HG03457 (cell line): ENCODE results near the gene FAHD1.
"Not testable (repeated sequence)": the region's sequence is repeated elsewhere in the genome, so short reads cannot be mapped to it uniquely, and the experiment has no call there.

ENCODE experiments used
- ATAC-seq: cut with Tn5 transposase; IDR thresholded peaks from one replicate; pipeline ENCODE4 v1.9.1; 2021; ENCODE audit warnings: moderate number of reproducible peaks; ENCODE audit not compliant: unreplicated experiment

Gene FAHD1

DNA sequence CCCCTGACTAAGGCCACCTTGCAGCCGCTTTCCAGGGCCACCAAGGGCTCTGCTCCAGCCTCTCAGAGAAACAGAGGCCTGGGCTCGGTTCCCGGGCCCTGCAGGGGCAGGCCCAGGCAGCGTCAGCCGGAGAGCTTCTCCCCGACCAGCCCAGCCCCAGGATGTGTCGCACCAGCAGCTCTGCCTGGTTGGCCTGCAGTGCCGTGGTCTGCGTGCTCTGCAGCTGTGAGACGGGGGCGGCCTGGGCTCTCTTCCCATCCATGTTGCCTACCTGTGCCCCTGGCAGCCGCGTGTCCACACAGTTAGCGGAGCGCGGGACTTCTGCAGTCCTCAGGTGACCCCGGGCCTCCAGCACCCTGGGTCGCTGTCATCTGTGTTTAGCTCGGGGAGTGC is 38.3 kb upstream of the FAHD1 start:
- no peak for ATAC-seq

DNA sequence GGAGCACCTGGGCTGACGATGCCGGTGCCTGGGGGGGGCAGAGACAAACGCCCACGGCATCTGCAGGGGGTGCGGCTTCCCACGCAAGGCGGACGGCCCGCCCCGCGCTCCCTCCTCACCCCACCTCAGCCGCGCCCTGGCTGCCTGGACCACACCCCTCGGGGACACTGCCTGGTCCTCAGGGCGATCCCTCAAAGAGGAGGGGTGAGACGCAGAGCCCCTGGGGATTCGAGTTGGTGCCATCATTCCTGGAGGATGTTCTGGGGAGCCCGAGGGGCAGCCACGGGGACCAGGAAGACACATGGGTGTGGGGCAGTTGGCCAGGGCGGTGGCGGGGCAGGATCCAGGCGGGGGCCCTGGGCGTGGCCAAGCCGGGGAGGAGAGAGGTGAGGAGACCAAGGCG is 37.4 kb upstream of the FAHD1 start:
- ATAC-seq: no peak

DNA sequence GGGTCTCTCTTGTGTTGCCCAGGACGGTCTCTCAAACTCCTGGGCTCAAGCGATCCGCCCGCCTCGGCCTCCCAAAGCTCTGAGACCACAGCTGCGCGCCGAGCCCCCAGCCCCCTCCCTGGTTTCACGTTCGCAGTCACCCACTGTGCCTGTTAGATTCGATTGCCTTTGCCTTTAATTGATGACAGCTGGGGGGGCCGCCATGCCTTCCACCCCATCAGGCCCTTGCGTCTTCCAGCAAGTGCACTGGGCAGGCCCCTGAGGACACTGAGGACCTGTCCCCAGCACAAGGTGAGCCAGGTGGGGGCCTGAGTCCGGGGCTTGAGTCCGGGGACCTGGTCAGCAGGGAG is 36.8 kb upstream of the FAHD1 start:
- ATAC-seq: no peak

DNA sequence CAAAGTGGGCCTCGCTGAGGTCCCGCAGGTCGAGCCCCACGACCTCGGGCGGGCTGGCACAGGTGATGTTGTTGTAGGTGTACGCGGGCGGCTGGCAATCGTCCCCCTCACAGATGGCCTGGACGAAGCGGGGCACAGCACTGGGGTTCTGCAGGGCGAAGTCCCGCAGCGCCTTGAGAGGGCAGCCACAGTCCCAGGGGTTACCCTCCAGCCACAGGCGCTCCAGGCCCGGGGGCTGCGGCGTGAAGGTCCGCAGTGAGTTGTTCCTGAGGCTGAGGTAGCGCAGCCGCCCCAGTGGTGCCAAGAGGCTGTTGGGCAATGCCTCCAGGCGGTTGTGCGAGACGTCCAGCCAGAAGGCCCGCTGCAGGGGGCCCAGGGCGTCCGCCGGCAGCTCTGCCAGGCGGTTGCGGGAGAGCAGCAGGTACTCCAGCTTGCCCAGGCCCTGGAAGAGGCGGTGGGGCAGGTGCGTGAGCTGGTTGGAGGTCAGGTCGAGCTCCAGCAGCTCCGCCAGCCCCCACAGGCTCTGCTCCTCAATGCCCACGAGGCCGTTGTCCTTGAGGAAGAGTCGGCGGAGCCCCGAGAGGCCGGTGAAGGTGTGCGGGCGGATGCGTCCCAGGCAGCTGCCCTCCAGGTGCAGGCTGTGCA is 36.3 kb upstream of the FAHD1 start:
- no peak for ATAC-seq

DNA sequence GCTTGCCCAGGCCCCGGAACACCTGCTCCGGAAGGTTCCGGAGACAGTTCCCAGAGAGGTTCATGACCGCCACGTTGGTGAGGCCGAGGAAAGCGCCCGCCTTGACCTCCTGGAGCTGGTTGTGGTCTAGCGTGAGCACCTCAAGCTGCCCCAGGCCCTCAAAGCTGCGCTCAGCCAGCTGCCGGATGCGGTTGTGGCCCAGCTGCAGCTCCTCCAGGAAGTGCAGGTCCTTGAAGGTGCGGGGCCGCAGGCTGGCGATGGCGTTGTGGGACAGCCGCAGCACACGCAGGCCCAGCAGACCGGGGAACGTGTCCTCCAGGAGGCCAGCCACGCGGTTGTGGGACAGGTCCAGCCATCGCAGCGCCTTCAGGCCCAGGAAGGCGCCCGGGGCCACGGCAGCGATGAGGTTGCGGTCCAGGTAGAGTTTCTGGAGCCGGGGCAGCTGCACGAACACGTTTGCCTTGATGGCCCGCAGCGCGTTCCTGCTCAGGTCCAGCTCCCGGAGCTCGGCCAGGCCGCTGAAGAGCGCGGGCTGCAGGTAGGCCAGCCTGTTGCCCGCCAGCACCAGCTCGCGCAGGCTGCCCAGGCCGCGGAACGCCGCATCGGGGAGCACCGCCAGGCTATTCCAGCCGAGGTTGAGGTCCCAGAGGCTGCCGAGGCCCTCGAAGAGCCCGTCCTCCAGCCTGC is 35.6 kb upstream of the FAHD1 start:
- no peak for ATAC-seq

DNA sequence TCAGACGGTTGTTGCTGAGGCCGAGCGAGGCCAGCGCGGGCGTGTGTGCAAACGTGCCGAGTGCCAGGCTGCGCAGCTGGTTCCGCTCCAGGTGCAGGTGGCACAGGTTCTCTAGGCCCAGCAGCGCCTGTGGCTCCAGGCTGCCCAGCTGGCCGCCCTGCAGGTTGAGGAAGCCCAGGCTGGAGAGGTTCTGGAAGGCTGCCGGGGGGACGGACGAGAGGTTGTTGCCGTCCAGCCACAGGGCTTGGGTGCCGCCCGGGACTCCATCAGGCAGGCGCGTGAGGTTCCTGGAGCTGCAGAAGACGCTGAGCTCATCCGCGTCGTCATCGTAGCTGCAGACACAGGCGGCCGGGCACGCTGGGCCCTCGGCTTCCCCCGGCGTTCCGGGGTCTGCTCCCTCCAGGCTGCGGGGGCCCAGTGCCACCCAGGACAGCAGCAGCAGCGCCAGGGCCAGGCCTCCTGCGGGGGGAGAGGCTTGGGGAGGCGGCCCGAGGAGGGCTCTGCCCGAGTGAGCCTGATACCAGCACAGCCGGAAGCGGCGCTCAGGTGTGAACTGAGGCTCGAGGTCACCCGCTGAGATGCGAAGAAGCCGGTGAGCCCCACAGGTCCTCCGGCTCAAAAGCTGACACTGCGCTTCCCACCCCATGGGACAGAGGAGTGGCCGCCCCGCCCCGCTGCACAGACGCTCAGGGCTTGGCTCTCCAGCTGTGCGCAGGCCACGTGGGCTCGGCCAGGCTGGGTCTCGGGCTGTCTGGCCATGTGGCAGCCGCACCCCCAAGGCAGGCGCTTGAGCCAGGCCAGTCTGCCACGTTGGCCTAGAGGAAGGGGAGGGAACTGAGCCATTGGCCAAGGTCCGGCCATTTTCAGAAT is 34.8 kb upstream of the FAHD1 start:
- ATAC-seq: no peak

DNA sequence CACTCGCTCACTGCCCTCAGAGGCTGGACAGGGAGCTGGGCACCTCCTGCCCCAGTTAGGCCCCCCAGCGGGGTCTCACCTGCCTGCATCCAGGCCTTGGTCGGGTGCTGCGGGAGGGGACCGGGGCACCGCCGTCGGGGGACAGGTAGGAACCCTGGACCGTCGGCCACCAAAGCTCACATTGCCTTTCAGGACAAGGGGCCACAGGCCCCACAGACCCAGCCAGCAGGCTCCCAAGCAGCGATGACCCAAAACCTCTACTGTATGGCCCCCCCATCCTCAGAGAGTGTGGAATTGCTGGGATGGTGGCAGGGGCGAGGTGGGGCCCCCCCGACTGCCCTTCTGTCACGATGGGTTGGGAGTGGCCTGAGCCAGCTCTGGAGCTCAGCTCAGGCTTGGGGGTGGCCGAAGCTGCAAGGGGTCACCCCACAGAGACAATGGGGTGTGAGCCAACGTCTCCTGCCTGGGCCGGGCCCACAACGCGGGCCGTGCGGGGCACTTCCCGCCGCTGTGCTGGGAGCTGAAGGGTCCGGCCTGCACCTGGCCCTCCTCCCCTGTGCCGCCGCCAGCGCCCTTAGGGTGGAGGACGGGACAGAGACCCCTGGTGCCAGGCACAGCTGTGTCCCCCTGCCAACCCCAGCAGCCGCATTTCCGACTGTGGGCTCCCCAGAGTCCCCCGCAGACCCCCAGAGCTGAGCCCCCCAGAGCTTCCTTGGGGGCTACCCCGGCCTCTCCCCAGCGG is 34.0 kb upstream of the FAHD1 start:
- ATAC-seq: no peak

DNA sequence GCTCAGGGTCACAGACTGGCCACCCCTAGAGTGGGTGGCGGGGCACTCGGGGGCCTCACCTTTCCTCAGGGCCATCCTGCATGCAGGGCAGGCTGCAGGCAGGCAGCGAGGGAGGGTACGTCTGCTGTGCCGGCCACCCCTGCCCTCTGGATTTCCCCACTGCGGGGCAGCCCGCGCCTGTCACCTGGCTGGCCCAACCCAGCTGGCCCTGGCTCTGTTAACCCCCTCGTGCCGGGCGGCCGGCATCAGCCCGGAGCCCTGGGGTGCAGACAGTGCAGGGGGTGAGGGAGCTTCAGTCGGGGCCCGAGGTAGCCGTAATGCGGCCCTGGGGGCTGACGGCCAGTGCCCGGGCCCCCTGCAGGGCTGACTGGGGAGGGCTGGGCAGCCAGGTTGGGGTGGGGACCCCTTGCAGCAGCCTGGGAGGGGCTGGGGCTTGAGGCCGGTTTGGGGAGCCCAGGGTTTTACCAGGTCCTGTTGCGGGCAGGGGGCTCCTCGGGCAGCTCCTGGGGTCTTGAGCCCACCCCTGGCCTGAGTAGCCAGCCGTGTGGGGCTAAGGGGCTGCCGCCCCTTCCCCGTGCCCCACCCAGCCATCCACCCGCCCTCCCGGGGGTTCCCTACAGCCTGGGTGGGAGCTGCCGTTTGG is 33.3 kb upstream of the FAHD1 start, which contains the start of gene IGFALS:
IGFALS (minus strand) TSS at position 128 of the 643 bp plus-strand sequence; CDS start at position 75, 53 bp downstream.
- ATAC-seq: no peak

DNA sequence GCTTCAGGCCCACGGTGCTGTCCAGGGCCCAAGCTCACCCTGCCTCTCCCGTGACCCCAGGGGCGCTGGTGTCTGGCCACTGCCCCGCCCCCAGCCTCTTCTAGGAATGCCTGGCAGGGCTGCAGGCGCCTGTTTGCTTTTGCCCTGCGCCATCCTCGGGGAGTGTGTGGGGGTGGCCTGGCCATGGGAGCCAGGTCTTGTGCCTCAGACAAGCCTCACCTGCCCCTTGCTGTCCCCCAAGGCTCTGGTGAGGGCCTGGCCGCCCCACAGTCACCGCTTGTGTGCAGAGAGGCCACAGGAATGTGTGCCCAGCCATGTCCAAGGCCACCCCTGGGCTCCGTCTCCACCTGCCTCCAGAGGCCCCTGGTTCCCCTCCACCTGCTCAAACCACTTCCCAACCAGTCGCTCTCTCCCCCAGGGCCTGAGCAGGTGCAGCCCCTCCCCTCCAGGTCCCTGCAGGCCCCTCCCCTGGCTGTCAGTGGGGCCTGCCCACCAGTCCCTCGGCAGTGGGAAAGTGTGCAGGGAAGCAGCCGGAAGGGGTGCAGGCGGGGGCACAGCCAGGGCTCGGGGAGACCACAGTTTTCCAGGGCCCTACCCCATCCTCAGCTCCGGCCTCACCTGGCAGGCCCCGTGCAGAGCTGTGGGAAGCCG is 32.7 kb upstream of the FAHD1 start:
- ATAC-seq: no peak

DNA sequence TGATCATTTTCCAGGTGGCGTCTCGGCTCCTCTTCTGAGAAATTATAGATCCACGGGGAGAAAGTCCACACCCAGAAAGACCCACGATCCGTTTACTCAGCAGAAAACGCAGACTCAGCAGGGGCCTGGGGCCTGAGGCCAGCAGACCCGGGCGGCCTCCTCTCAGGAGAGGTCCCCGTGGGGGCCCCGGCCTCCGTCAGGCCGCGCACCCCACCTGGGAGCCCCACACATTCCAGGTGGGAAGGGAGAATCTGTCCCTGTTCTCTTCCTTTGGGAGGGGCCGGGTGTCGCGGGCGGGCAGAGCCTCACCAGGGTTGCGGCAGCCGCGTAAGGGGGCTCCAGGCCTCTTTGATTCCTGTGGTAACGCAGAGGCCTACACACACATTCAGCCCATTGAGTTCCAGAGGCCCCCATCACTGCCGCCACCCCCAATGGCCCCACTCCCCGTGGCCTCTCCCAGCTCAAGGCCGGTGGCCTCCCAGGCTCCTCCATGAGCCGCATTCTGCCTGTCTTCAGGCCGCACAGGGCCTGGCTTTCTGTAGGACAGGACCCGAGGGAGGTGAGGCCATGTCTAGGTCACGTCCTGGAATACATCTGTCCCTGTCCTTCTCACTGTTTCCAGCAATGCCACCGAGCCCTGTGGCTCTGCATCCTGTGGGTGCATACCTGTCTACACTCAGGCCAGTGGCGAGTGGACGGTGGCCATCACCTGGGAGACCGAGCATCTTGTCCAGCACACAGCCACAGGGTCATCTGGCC is 31.9 kb upstream of the FAHD1 start:
- no peak for ATAC-seq

DNA sequence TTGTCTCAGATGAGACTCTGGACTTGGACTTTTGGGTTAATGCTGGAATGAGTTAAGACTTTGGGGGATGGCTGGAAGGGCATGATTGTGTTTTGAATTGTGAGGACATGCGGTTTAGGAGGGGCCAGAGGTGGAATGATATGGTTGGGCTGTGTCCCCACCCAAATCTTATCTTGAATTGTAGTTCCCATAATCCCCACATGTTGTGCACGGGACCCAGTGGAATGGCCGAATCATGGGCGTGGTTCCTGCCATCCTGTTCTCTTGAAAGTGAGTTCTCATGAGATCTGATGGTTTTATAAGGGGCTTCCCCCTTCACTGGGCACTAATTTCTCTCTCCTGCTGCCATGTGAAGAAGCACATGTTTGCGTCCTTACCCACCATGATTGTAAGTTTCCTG is 27.7 kb upstream of the FAHD1 start:
- ATAC-seq: not testable (repeated sequence)

DNA sequence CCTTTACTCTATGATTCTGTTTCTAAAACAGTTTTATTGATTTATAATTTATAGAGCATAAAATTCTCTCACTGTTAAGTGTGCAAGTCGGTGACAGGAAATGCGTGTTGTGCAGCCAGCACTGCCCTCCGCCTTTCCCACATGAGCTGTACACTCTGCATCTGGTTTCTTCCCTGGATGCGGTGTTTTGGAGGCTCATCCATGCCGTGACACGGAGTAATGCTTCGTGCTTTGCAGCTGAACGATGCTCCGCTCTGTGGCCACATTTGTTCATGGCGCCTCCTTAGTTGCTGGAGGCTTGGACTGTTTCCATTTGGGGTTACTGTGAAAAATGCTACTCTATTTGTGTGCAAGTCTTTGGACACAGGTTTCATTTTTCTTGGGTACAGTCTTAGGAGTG is 26.3 kb upstream of the FAHD1 start:
- ATAC-seq: no peak

DNA sequence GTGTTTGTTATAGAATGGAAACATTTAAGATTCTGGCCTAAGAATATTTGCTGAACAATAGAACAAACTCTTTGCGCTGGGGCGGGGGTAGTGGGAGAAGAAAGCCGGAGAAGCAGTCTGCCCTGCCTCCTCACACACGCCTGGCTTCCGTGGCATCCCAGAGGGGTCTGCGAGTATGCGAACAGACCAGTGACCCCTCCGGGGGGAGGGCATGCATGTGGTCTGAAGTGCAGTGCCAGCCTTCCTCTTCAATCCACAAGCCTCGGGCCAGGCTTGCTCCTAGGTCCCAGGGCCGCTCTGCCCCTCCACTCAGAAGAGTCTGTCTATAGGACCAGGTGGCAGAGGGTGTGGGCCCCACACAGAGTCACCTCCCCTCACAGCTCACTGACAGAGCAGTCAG is 19.4 kb upstream of the FAHD1 start:
- ATAC-seq: no peak

DNA sequence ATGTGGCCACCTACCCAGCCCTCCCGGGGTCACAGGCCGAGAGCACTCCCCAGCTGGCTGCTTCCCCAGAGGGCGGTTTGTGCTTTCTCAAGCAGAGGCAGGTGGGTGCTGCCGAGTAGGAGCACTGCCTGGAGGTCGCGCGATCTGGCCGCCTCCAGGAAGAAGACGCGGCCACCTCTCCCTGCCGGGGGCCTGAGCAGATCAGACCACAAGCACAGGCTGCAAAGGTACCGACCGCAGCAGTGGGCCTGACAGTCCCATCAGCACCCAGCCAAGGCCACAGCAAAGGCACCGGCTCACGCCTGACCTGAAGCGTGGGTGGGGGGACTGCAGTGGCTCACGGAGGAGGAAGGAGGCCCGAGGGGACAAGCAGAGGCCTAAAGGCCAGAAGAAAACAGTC is 18.3 kb upstream of the FAHD1 start:
- no peak for ATAC-seq

DNA sequence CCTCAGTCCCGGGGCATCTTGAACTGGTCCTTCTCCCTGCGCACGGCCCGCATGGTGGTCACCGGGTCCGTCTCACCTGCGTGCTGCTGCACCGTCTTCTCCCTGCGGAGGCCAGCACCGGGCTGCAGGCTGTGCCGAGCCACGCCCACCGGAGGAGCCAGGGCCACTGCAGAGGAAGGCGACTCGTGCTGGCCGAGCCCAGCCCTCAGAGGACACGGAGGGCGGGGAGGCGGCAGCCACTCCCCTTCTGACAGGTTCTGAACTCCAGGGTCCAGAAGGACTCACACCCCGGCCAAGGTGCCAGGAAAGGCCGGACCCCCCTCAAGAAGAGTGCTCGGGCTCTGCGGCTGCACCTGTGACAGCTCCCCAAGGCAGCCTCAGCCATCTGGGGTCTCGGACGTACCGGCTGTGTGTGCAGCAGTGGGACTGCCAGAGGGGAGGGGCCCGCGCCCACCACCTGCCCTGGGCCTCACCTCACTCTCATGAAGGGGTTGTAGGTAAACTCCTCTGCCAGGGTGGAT is 17.7 kb upstream of the FAHD1 start:
- ATAC-seq: no peak

DNA sequence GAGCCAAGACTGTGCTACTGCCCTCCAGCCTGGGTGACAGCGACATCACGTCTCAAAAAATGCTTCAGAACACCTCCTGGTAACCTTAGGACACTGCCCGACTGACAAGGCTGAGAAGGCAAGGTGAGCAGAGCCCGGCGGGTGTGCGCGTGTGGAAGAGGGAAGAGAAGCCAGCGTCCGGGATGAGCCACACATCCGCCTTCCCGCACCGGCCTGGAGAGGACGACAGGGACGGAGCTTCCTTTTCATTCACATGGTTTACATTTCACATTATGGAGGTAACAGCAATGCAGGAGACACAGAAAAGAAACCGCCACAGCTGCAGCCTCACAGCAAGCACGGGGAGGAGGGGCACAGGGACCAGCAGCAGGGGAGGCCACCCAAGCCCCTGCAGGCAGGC is 16.9 kb upstream of the FAHD1 start:
- ATAC-seq: no peak

DNA sequence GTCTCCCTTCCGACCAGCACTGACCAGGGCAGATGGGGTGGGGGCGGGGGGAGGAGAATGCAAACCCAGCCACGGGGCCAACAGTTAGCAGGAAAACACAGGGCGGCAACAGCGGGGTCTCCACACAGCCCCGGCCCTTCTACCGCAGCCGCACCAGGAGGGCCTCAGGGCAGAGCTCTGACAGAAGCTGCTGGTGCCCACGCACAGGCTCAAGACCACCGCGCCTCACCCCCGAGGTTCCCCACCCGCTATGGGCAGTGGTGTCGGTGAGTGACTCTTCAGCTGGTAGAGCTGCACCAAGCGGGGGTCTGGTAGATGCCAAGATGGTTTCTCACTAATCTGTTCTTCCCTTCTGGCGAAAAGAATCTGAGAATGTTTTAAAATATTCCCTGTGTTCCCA is 16.5 kb upstream of the FAHD1 start:
- ATAC-seq: no peak

DNA sequence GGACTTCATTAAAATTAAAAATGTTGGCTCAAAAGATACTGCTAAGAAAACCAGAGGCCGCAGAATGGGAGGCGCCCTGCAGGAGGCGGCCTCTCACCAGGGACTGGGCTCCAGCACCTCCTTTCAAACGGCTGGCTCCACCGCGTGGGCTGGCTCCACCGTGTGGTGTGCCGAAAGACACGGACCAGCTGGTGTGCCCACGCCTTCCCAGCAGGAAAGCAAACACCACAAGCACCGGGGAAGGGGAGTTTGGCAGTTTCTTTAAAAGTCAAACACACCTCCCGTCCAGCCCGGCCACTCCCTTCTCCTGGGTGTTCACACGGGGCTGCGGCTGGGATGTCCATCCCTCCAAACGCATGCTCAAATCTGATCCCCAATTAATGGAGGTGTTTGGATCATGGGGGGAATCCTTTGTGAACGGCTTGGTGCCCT is 14.3 kb upstream of the FAHD1 start:
- ATAC-seq: no peak

DNA sequence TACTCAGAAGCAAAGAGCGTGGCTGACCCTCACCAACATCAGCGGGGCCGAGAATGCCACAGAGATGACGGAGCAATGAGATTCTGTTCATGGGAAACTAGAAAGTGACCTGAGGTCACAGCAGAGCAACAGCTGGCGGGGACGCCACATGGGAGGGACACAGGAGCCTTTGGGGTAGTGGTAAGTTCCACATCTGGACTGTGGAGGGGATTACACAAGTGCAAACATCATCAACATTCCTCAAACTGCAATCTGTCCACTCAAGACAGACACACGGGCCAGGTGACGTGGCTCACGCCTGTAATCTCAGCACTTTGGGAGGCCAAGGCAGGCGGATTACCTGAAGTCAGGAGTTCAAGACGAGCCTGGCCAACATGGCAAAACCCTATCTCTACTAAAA is 11.5 kb upstream of the FAHD1 start:
- no peak for ATAC-seq
